HG03095 (cell line): ENCODE data around the gene PCMTD2.

Source experiments
- ATAC-seq: cut with Tn5 transposase; IDR thresholded peaks from one replicate; pipeline ENCODE4 v1.9.1; 2021; ENCODE audit warnings: moderate library complexity; ENCODE audit not compliant: unreplicated experiment

Gene PCMTD2

DNA sequence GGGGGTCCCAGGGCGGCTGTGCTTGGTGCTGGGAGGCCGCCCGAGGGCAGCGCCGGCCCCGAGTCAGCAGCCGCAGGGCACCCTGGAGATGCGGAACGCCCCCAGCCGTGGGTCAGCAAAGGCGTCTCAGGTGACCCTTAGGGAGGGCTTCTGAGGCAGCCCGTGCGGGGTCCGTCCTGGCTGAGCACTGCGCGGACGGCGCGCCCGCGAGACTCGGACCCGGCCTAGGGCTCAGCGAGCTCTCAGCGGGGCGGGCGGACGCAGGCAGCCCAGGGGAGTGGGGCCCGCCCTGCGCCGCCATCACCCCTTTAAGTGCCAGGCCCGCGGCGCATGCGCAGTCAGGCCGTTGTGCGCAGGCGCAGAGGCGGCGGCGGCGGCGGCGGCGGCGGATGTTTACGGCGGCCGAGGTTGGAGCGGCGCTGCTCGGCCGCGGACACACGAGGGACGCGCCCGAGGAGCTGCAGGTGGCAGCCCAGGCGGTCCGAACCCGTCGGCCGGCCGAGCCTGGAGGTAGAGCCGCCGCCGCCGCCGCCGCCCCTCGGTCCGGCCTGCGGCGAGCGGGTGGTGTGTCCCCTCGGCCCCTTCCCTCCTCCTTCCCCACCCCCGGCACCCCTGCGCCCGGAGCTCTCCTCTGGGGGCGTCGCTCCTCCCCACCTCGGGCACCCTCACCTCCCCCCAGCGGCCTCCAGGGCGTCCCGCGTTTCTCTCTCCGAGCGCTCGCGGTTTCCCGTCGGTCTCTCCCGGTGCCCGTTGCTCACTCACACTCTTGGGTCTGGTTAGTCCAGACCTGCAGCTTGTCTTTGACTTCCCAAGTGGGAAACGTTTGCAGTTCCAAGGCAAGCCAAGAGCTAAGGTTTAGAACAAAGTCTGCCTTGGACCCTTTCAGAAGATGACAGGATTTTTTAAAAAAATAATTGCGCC is at the start of gene PCMTD2:
TSS of gene PCMTD2 (plus strand) at position 388 of the 921 bp plus-strand sequence. CDS start 4,218 bp downstream, outside the sequence.
- ATAC-seq, result peak; percentile 58

DNA sequence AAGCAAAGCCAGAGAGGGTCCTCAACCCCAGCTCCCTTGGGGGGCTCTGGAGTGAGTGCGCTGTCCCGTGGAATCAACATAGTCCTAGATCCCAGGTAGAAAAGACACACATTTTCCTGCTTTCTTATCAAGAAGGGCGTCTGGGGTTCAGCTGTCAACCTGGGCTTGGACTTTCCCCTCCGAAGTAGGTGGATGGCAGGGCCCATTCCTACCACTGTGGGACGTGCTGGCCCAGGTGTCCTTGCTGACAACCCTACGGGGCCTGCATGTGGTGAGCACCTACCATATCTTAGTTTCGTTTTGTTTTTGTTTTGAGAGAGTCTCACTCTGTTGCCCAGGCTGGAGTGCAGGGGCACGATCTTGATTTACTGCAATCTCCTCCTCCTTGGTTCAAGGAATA is 48.9 kb upstream of the PCMTD2 start:
- no peak for ATAC-seq

DNA sequence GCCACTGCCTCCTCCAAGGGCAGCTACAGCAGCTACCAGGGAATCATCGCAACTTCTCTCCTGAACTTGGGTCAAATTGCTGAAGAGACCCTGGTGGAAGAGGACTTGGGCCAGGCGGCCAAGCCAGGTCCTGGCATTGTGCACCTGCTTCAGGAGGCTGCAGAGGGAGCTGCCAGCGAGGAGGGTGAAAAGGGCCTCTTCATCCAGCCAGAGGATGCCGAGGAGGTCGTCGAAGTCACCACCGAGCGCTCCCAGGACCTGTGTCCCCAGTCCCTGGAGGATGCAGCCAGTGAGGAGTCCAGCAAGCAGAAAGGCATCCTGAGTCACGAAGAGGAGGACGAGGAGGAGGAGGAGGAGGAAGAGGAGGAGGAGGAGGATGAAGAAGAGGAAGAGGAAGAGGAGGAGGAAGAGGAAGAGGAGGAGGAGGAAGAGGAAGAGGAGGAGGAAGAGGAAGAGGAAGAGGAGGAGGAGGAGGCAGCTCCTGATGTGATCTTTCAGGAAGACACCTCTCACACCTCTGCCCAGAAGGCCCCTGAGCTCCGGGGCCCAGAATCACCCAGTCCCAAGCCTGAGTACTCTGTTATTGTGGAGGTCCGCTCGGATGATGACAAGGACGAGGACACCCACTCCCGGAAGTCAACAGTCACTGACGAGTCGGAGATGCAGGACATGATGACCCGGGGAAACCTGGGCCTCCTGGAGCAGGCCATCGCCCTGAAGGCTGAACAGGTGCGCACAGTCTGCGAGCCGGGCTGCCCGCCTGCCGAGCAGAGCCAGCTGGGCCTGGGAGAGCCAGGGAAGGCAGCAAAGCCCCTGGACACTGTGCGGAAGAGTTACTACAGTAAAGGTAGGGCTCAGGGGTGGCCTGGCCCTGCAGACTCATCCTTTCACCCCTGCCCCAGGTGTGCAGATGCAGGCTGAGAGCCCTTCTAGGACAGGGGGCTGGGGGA is 47.6 kb upstream of the PCMTD2 start:
- no peak for ATAC-seq

DNA sequence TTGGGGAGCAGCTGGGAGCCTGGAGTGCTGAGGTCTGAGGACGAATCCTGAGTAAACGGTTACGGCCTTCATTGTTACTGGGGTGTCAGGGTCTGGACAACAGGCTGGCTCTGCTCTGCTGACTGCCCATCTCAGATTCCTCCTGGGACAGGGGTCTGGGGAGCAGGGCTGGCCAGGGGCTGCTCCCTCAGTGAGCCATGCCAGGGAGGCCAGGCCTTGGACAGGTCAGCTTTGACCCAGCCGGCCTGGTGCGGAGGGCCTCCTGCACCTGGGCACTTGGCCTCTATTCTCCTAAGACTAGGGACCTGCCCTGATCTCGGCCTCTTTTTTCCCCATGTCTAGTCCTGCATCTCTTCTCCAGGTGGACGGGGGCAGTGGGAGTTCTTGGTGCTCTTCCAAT is 46.4 kb upstream of the PCMTD2 start:
- ATAC-seq, result no peak

DNA sequence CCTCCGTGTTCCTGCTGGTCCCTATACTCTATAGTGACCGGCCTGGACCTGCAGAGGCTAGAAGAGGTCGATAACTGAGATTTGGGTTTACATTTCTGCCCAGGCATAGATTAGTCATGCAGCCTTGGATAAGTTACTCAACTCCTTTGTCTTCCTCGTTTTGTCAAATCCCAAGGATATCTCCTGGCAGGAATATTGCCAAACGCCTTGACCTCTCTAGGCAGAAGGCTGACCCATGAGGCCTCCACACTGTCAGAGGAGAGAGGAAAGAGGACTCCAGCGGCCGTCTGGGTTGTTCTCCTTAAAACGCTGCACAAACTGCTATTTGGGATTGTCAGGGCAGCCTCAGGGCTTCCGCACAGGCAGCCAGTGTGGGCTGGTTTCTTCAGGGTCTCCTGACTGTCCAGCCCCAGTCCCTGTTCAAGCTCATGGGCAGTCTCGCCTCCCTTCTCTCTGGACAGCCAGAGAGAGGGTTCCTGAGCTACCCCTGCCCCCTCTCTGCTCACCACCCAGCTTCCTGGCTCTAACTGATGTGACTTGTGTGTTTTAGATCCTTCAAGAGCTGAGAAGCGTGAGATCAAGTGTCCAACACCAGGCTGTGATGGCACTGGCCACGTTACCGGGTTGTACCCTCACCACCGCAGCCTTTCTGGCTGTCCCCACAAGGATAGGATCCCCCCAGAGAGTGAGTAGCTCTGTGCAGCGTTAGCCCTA is 44.7 kb upstream of the PCMTD2 start:
- no peak for ATAC-seq

- no peak for ATAC-seq
Measured at GRCh38 chr20:64211874-64212658, 43.5 kb upstream of the PCMTD2 start.

DNA sequence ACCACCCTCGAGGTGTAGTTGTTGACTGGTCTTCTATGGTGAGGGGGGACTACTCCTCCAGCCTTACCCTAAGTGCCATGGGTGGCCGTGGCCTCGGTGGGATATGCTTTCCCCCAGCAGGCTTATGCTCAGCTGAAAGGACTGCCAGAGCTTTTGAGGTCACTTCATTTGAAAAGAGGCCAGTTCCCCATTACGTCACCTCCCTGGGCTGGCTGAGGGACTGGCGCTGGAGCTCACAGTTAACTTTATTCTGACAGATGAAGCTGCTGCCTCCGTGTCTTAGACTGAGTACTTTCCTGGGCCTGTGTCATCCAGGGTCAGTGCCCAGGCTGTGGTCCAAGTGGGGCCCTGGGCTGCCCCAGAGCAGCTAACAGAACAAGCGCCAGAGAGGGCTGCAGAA is 42.8 kb upstream of the PCMTD2 start:
- ATAC-seq, result no peak

DNA sequence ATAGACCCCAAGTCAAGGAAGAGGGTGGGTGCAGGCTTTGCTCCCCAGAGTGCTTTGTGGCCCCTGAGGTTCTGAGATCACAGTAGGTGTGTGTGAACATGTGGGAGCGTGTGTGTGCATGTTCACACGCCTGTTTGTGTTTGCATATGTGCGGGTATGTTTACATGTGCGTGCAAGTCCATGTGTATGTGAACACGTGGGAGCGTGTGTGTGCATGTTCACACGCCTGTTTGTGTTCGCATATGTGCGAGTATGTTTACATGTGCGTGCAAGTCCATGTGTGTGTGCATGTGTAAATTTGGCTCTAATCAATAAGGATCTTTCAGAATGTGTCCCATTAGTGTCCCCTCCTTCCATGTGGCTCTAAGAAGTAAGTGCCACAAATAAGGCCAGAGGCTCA is 41.4 kb upstream of the PCMTD2 start:
- no peak for ATAC-seq

- no peak for ATAC-seq
Measured at GRCh38 chr20:64214952-64215351, 40.6 kb upstream of the PCMTD2 start.

- no peak for ATAC-seq
Measured at GRCh38 chr20:64216036-64216435, 39.5 kb upstream of the PCMTD2 start.

- ATAC-seq, result no peak
Measured at GRCh38 chr20:64216910-64217309, 38.6 kb upstream of the PCMTD2 start.

GRCh38 chr20:64217539-64218221 is 37.9 kb upstream of the PCMTD2 start:
- no peak for ATAC-seq

- ATAC-seq, result no peak
Measured at GRCh38 chr20:64219202-64219601, 36.3 kb upstream of the PCMTD2 start.

- ATAC-seq, result no peak
Measured at GRCh38 chr20:64219730-64220129, 35.8 kb upstream of the PCMTD2 start.

GRCh38 chr20:64220420-64220819 is 35.1 kb upstream of the PCMTD2 start:
- ATAC-seq, result no peak

DNA sequence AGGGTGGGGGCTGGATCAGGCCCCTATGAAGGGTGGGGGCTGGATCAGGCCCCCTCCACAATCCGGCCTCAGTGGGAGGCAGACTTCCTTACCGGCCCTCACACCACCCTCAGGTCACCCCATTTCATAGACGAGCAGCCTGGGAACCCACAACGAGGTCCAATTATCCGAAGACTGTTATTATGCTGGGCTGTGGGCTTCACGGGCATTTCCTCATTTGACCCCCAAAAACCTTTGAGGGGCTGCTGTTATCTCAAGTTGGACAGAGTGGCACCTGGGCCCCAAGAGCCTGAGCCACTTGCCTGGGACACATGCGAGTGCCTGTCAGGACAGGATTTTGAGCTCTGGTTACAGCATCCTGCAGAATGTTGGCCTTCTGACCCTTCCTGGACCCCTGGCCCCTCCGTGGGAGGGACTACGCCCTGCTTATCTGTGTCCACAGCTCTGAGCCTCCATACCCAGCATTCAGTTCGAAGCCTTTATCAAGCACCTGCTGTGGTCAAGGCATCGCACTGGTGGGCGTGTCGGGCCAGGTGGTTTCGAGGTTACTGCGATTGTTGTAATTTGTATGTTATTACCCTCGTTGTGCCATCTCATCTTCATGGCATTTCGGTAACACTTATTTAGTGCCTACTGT is 34.5 kb upstream of the PCMTD2 start:
- no peak for ATAC-seq

DNA sequence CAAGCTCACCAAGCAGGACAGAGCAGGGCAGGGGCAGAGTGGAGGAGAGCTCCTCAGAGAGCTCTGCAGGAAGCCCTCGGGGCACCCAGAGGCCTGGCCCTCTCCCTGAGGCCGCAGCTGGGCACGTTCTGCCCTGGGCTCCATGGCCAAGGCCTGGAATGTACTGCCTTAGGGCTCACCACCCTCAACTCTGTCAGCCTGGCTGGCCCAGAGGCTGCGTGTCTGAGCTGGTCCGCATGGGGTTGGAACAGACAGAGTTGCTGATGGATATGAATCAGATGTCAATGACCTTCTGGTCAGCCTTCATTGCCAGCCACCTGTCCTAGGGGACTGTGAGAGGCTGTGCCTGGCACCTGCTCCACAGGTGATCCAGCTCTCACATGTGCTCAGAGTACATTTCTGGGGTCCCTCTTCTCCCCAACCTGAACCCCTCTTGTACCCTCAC is 33.2 kb upstream of the PCMTD2 start:
- ATAC-seq, result no peak

DNA sequence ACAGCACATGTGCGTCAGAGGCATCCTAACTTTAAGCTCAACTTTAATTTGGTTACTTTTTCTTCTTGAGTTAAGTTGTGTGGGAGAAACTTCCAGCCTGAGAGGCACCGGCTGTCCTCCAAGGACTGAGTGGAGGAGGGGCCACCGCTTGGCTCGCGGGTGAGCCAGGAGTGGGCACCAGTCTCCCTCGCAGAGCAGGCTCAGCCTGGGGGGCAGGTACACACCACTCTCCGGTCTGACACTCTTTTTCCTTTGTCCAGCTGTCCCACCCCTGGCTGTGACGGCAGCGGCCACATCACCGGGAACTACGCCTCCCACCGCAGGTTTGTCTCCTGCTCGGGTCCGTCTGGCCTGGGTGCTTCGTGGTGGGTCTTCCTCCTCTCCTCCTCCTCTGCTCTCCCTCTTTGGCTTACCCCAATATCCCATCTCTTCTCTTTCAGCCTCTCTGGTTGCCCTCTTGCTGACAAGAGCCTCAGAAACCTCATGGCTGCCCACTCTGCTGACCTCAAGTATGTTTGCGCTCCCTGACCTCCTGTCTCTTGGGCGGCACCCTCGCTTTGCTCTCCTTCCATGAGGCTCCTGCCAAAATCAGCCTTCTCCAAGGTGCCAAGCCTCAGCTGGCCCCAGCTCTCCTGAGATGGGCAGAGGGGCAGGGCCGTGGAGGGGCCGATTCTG is 32.6 kb upstream of the PCMTD2 start:
- ATAC-seq, result no peak
